NCI-H1694 (cell line): ENCODE data around the gene SRC.

Source experiments
- DNase-seq: peaks from one replicate; lab custom pipeline; 2025; lab: John Stamatoyannopoulos, UW

Gene SRC

GRCh38 chr20:37454636-37455385 is 108.9 kb downstream of the SRC start:
- no peak for DNase-seq
